Uterus (tissue), 2 donors: Measurements from ENCODE around the gene SNTG2.

Experiments
- POLR2A ChIP-seq, 2 donors: fragments of 450-650 bp; IDR thresholded peaks; one replicate each; pipeline ENCODE4 v1.6.1; 2016; ENCODE audit warnings: antibody characterized with exemption in 2 of 2, mild to moderate bottlenecking in 1 of 2, moderate library complexity in 1 of 2
- TF ChIP-seq, protein P1 (sequence below), 4 experiments: fragments of 200-600 bp in 2 of 4; fragments of 450-650 bp in 2 of 4; sonication (generic) in 2 of 4; IDR thresholded peaks; one replicate each; pipeline ENCODE4 v1.5.1; 2016 to 2019; ENCODE audit warnings: antibody characterized with exemption in 4 of 4, mild to moderate bottlenecking in 2 of 4, moderate library complexity in 1 of 4

DNA sequence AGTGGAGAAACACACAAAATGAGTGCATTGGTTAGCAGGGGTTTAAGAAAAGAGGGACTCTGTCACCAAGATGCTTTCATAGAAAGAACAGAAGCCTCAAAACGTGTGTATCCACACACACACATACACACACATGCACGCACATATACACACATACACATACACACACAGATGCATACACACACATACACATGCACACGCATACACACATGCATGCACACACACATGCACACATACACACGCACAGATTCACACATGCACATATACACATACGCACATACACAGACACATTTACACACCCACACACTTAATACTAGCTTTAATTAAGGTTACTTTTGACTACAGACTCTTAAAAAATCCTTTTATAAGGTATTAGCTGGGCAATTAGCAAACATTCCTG is 378.0 kb downstream of the SNTG2 start:
- TF ChIP-seq, protein P1, sequence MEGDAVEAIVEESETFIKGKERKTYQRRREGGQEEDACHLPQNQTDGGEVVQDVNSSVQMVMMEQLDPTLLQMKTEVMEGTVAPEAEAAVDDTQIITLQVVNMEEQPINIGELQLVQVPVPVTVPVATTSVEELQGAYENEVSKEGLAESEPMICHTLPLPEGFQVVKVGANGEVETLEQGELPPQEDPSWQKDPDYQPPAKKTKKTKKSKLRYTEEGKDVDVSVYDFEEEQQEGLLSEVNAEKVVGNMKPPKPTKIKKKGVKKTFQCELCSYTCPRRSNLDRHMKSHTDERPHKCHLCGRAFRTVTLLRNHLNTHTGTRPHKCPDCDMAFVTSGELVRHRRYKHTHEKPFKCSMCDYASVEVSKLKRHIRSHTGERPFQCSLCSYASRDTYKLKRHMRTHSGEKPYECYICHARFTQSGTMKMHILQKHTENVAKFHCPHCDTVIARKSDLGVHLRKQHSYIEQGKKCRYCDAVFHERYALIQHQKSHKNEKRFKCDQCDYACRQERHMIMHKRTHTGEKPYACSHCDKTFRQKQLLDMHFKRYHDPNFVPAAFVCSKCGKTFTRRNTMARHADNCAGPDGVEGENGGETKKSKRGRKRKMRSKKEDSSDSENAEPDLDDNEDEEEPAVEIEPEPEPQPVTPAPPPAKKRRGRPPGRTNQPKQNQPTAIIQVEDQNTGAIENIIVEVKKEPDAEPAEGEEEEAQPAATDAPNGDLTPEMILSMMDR (IDR thresholded peaks at IDR 0.05), result no peak
- TF ChIP-seq POLR2A (IDR thresholded peaks at IDR 0.05), result no peak
